H9 (cell line): ENCODE measurements around the gene SFXN5. TPM values are rescaled to one million over a fixed set of nuclear protein-coding genes. Genes with fewer than 3 reads are reported as not detected.

Experiments used
- DNase-seq: peaks from one replicate; pipeline ENCODE4 v3.0.0-alpha.2; 2017
- H2AFZ ChIP-seq: one replicate; pipeline ENCODE4 v1.6.1; 2013; ENCODE audit warnings: mild to moderate bottlenecking, low read length, control low read depth, moderate library complexity
- H2AK5ac ChIP-seq: 2 replicates; pipeline ENCODE4 v1.6.1; 2013; ENCODE audit warnings: low read length, control low read depth, mixed read lengths; ENCODE audit not compliant: insufficient read length
- H2BK120ac ChIP-seq: one replicate; pipeline ENCODE4 v1.6.1; 2013; ENCODE audit warnings: low read depth, mild to moderate bottlenecking, low read length, control low read depth, inconsistent platforms; ENCODE audit not compliant: poor library complexity, severe bottlenecking
- H2BK12ac ChIP-seq: 2 replicates; pipeline ENCODE4 v1.6.1; 2013; ENCODE audit warnings: low read length, control low read depth, mixed read lengths, low read depth; ENCODE audit not compliant: insufficient read length
- H2BK15ac ChIP-seq: 2 replicates; pipeline ENCODE4 v1.6.1; 2013; ENCODE audit warnings: low read depth, low read length, control low read depth
- H2BK20ac ChIP-seq: one replicate; pipeline ENCODE4 v1.6.1; 2013; ENCODE audit warnings: low read depth, mild to moderate bottlenecking, low read length, control low read depth, inconsistent platforms; ENCODE audit not compliant: poor library complexity, severe bottlenecking
- H2BK5ac ChIP-seq: 2 replicates; pipeline ENCODE4 v1.6.1; 2013; ENCODE audit warnings: low read length, control low read depth, mixed read lengths; ENCODE audit not compliant: insufficient read length
- H3K14ac ChIP-seq: 2 replicates; pipeline ENCODE4 v1.6.1; 2013; ENCODE audit warnings: low read length, control low read depth; ENCODE audit not compliant: insufficient read depth
- H3K18ac ChIP-seq: 2 replicates; pipeline ENCODE4 v1.6.1; 2013; ENCODE audit warnings: low read depth, mild to moderate bottlenecking, mixed read lengths, low read length, control low read depth; ENCODE audit not compliant: insufficient read length
- H3K23ac ChIP-seq: 2 replicates; pipeline ENCODE4 v1.6.1; 2013; ENCODE audit warnings: low read length, control low read depth, mixed read lengths, low read depth; ENCODE audit not compliant: insufficient read length
- H3K23me2 ChIP-seq: 2 replicates; pipeline ENCODE4 v1.6.1; 2013; ENCODE audit warnings: low read depth, mild to moderate bottlenecking, mixed read lengths, low read length, control low read depth; ENCODE audit not compliant: insufficient read length, poor library complexity, severe bottlenecking
- H3K27ac ChIP-seq: 2 replicates; pipeline ENCODE4 v1.5.1; 2013; ENCODE audit warnings: low read length, control low read depth, mixed read lengths, low read depth; ENCODE audit not compliant: insufficient read length
- H3K27me3 ChIP-seq: 2 replicates; pipeline ENCODE4 v1.6.1; 2013; ENCODE audit warnings: low read length, control low read depth, inconsistent platforms; ENCODE audit not compliant: insufficient read depth
- H3K4ac ChIP-seq: 2 replicates; pipeline ENCODE4 v1.6.1; 2013; ENCODE audit warnings: low read depth, mild to moderate bottlenecking, control low read depth, inconsistent platforms, low read length, moderate library complexity
- H3K4me1 ChIP-seq: 2 replicates; pipeline ENCODE4 v1.6.1; 2013; ENCODE audit warnings: low read length, control low read depth, inconsistent platforms; ENCODE audit not compliant: insufficient read depth
- H3K4me2 ChIP-seq: 2 replicates; pipeline ENCODE4 v1.6.1; 2013; ENCODE audit warnings: low read length, control low read depth, mixed read lengths; ENCODE audit not compliant: insufficient read length, insufficient read depth
- H3K56ac ChIP-seq: 2 replicates; pipeline ENCODE4 v1.6.1; 2013; ENCODE audit warnings: low read depth, mild to moderate bottlenecking, mixed read lengths, low read length, control low read depth; ENCODE audit not compliant: insufficient read length
- H3K79me1 ChIP-seq: 2 replicates; pipeline ENCODE4 v1.6.1; 2013; ENCODE audit warnings: low read depth, mild to moderate bottlenecking, moderate library complexity, low read length, control low read depth, inconsistent platforms; ENCODE audit not compliant: insufficient read depth, poor library complexity, severe bottlenecking
- H3K79me2 ChIP-seq: 2 replicates; pipeline ENCODE4 v1.6.1; 2013; ENCODE audit warnings: low read length, control low read depth, inconsistent platforms; ENCODE audit not compliant: insufficient read depth
- H3K9ac ChIP-seq: 2 replicates; pipeline ENCODE4 v1.6.1; 2013; ENCODE audit warnings: low read length, control low read depth, mixed read lengths; ENCODE audit not compliant: insufficient read length; ENCODE audit errors: extremely low read depth
- H3K9me3 ChIP-seq: one replicate; pipeline ENCODE4 v1.6.1; 2013; ENCODE audit warnings: low read depth, low read length, inconsistent platforms; ENCODE audit not compliant: control insufficient read depth
- H3T11ph ChIP-seq: one replicate; pipeline ENCODE4 v1.6.1; 2013; ENCODE audit warnings: mild to moderate bottlenecking, low read length, control low read depth, inconsistent platforms
- H4K20me1 ChIP-seq: one replicate; pipeline ENCODE4 v1.6.1; 2013; ENCODE audit not compliant: control insufficient read depth, insufficient read length, insufficient read depth
- H4K5ac ChIP-seq: 2 replicates; pipeline ENCODE4 v1.6.1; 2013; ENCODE audit warnings: low read depth, mild to moderate bottlenecking, mixed read lengths, low read length, control low read depth; ENCODE audit not compliant: insufficient read length
- H4K8ac ChIP-seq: replicated peaks from 2 replicates; pipeline ENCODE4 v1.6.1; 2013; ENCODE audit warnings: low read length, control low read depth, mixed read lengths, low read depth; ENCODE audit not compliant: insufficient read length
- H4K91ac ChIP-seq: 2 replicates; pipeline ENCODE4 v1.6.1; 2013; ENCODE audit warnings: low read depth, mild to moderate bottlenecking, moderate library complexity, mixed read lengths, low read length, control low read depth; ENCODE audit not compliant: insufficient read length
- H3K27ac Mint-ChIP-seq, 3 experiments: 2 replicates in 2 of 3; 3 replicates in 1 of 3; pipeline ENCODE4 v1.8.0; 2020 to 2021; ENCODE audit warnings: mixed read lengths in 3 of 3, mild to moderate bottlenecking in 1 of 3, moderate library complexity in 1 of 3
- H3K27me3 Mint-ChIP-seq: 2 replicates; pipeline ENCODE4 v1.8.0; 2021; ENCODE audit warnings: low read depth, mild to moderate bottlenecking, moderate library complexity, mixed read lengths
- H3K36me3 Mint-ChIP-seq, 3 experiments: 2 replicates in 2 of 3; 3 replicates in 1 of 3; pipeline ENCODE4 v1.8.0; 2020 to 2021; ENCODE audit warnings: low read depth in 3 of 3, mixed read lengths in 3 of 3; ENCODE audit not compliant: insufficient read depth in 1 of 3
- H3K4me1 Mint-ChIP-seq, 2 experiments: 2 replicates each; pipeline ENCODE4 v1.8.0; 2020; ENCODE audit warnings: mixed read lengths in 2 of 2
- H3K4me3 Mint-ChIP-seq, 2 experiments: 2 replicates in 1 of 2; 3 replicates in 1 of 2; pipeline ENCODE4 v1.8.0; 2020 to 2021; ENCODE audit warnings: mild to moderate bottlenecking in 2 of 2, mixed read lengths in 2 of 2, moderate library complexity in 1 of 2
- H3K9me3 Mint-ChIP-seq, 2 experiments: 2 replicates in 1 of 2; 3 replicates in 1 of 2; pipeline ENCODE4 v1.8.0; 2020; ENCODE audit warnings: mild to moderate bottlenecking in 2 of 2, mixed read lengths in 2 of 2, moderate library complexity in 1 of 2
- WGBS: extraction: QIAGEN DNeasy Blood & Tissue Kit; methylation state at CpG from one replicate; pipeline ENCODE4 v1.1.7; 2013; ENCODE audit warnings: missing lambda C conversion rate, low lambda C conversion rate, mixed read lengths; ENCODE audit not compliant: insufficient read length; ENCODE audit errors: extremely low coverage; 5-methylcytosine and 5-hydroxymethylcytosine counted together
- total RNA-seq: library from RNA; stranded (reverse); gene quantifications from 2 replicates; pipeline ENCODE4 v1.2.1, GENCODE V29; 2021
- TF ChIP-seq, protein P1 (sequence below): fragments of 200-600 bp; sonication (generic); conservative IDR thresholded peaks from 3 replicates; pipeline ENCODE4 v1.8.0; 2021; ENCODE audit warnings: antibody characterized with exemption, mild to moderate bottlenecking

Gene SFXN5
- total RNA-seq, 1 experiment from 2014 or later = 30.9 TPM

DNA sequence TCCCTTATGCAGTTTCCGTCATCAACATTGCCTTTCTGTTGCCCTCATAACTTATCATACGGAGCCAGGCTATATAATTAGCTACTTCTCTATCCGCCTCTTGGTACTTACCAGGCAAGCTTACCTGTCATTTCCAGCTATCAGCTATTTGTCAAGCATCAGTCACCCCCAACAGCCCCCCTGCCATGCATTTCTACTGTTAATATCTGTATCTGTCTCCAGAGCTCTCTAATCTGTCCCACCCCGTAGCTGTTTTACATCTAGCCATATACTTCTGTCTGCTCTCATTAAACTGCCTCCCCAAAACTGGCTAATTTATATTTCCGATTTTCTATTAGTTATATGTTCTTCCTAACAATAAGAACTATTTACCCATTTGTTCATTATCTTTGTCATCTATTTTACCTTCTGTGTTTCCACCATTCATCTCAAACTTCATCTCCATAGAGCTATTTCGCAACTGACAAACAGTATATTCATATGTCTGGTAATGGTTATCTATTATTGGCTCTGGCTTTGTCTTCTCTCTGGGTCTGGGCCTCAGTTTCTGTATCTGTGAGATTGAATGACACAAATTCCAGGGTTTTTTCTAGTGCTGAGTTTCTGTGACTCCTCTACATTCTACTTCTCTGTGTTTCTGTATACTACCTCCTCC lies 144.6 kb downstream of the SFXN5 start:
- Histone ChIP-seq H3K4me2 (no peak overlapping the region), H2BK12ac (no peak overlapping the region), H2AFZ (no peak overlapping the region), H3K14ac (no peak overlapping the region), H4K20me1 (no peaks in the 10 kb centered on the region), H3K4me1 (no peaks in the 10 kb centered on the region), H4K5ac (no peak overlapping the region), H3K27me3 (peaks cover 68% of the 10 kb centered on the region), H2BK15ac (no peak overlapping the region), H3K23me2 (peaks cover 9% of the 10 kb centered on the region), H3T11ph (no peak overlapping the region), H3K56ac (no peak overlapping the region), H2BK20ac (no peak overlapping the region), H3K9me3 (no peaks in the 10 kb centered on the region), H4K8ac (no peak overlapping the region), H3K79me2 (no peaks in the 10 kb centered on the region), H3K18ac (no peak overlapping the region), H3K9ac (no peak overlapping the region), H3K27ac (no peak overlapping the region), H3K4ac (no peak overlapping the region), H3K23ac (no peak overlapping the region), H2AK5ac (no peak overlapping the region), H2BK120ac (no peak overlapping the region), H2BK5ac (no peak overlapping the region), H4K91ac (no peak overlapping the region), H3K79me1 (no peaks in the 10 kb centered on the region)
- Mint-ChIP-seq H3K4me3 (no peak overlapping the region), H3K36me3 (peaks cover 0 to 6% (median 4%) of the 10 kb centered on the region in 3 experiments; a peak in 3 of 7 replicates), H3K27ac (no peak overlapping the region), H3K4me1 (peaks cover 15 to 17% of the 10 kb centered on the region in 2 experiments), H3K9me3 (peaks cover 0 to 2% of the 10 kb centered on the region in 2 experiments; a peak in 2 of 5 replicates), H3K27me3 (no peaks in the 10 kb centered on the region; the same call in 1 of the 2 replicates)
- WGBS = no CpG with 5 or more reads among the region's 6 CpGs
- TF ChIP-seq, protein P1, sequence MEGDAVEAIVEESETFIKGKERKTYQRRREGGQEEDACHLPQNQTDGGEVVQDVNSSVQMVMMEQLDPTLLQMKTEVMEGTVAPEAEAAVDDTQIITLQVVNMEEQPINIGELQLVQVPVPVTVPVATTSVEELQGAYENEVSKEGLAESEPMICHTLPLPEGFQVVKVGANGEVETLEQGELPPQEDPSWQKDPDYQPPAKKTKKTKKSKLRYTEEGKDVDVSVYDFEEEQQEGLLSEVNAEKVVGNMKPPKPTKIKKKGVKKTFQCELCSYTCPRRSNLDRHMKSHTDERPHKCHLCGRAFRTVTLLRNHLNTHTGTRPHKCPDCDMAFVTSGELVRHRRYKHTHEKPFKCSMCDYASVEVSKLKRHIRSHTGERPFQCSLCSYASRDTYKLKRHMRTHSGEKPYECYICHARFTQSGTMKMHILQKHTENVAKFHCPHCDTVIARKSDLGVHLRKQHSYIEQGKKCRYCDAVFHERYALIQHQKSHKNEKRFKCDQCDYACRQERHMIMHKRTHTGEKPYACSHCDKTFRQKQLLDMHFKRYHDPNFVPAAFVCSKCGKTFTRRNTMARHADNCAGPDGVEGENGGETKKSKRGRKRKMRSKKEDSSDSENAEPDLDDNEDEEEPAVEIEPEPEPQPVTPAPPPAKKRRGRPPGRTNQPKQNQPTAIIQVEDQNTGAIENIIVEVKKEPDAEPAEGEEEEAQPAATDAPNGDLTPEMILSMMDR = no peak
- DNase-seq = no peak
